Stimulated activated CD8-positive, alpha-beta memory T cell treated with anti-CD3 and anti-CD28 coated beads, Interleukin-4, amount 100 ng/mL, for 1 hour (primary cell): ENCODE measurements around the gene ZBP1.

Source experiments
- DNase-seq, 2 donors: peaks; one replicate each; pipeline ENCODE4 v3.0.0-alpha.2; 2020; ENCODE audit warnings: low read depth in 2 of 2, low spot score in 1 of 2

Gene ZBP1

DNA sequence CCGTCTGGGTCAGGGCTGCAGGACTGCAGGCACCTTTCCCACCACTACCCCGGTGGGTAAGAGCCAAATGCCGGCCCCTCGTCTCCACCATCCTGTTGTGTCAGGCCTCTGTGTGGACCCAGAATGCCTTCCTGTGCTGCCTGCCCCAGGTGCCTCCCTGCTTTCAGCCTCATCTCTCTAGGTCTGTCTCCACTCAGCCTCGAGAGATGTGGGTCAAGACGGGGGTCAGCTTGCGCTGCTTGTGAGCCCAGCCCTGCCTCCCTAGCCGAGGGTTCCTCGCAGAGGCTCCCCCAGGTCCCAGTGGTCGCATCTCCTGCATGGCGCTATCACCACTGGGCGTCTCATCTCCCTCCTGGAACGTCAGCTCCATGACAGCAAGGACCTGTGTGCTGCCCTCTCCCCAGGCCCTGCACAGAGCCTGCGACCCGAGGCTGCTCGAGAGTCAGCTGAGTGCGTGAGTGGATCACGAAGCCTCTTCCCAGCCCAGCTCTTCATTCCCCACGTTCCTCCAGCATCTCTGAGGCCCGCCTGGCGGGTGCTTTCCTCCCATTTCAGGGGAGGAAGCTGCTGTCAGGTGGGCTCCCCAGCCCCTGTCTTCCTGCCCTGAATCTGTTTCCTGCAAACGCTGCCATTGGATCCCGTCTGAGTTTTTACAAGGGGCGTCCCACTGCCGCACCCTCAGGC, 38.7 kb upstream of the ZBP1 start:
- no peak for DNase-seq

- no peak for DNase-seq
Measured at GRCh38 chr20:57658447-57658832, 38.2 kb upstream of the ZBP1 start.

- peak in 1 of 2 donors; percentile 14 for DNase-seq
Measured at GRCh38 chr20:57657535-57658446, 37.6 kb upstream of the ZBP1 start.

DNA sequence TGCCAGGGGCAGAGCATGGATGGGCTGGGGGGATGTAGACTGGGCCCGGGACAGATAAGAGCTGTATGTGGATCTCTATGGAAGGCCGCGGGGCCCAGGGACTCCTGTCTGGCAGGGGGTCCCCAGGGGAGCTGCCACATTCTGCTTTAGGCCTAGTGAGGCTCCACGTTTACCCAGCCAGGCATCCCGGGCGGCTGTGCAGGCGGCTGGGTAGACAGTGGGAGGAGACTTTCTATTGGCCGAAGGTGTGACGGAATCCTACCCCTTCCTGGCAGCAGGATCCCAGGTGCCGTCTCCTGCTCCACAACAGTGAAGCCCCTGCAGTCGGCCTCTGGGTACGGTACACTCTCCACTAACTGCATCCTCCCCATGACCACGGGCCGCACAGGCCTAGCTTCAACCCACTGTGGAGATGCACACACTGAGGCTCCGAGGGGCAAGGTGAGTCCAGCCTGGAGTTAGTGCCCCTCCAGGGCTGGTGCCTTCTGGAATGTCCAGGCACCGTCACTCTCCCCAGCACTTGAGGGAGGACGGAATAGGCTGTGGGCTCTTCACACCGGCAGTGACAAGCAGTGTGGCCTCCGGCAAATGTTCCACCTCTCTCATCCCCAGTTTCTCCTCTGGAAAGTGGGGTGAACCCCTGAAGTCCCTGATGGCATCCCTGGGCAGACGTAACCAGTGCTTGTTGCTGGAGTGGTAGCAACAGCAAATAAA, 36.8 kb upstream of the ZBP1 start:
- no peak for DNase-seq

GRCh38 chr20:57656252-57656820, 36.1 kb upstream of the ZBP1 start:
- DNase-seq, result no peak

GRCh38 chr20:57655809-57656155, 35.6 kb upstream of the ZBP1 start:
- DNase-seq, result no peak

GRCh38 chr20:57654998-57655808, 35.0 kb upstream of the ZBP1 start:
- no peak for DNase-seq

- peak; percentile 25 to 27 for DNase-seq
Measured at GRCh38 chr20:57654363-57654997, 34.3 kb upstream of the ZBP1 start.

- DNase-seq, result no peak
Measured at GRCh38 chr20:57653910-57654309, 33.7 kb upstream of the ZBP1 start.

DNA sequence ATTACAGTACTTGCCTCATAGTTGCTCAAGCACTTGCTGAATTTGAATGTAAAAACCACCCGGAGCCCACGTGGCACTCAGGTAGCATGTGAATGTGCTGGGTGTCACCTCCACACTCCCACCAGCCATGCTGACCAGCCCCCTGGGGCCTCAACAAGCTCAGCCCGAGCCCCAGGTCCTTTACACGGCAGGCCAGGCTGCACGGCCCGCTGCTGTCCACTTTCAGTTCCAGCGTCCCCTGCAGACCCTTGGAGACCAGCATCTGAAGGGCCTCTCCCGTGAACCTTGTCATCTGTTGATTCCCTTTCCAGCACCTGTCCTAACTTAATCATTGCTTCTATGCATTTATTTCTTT, 33.3 kb upstream of the ZBP1 start:
- DNase-seq, result no peak

DNA sequence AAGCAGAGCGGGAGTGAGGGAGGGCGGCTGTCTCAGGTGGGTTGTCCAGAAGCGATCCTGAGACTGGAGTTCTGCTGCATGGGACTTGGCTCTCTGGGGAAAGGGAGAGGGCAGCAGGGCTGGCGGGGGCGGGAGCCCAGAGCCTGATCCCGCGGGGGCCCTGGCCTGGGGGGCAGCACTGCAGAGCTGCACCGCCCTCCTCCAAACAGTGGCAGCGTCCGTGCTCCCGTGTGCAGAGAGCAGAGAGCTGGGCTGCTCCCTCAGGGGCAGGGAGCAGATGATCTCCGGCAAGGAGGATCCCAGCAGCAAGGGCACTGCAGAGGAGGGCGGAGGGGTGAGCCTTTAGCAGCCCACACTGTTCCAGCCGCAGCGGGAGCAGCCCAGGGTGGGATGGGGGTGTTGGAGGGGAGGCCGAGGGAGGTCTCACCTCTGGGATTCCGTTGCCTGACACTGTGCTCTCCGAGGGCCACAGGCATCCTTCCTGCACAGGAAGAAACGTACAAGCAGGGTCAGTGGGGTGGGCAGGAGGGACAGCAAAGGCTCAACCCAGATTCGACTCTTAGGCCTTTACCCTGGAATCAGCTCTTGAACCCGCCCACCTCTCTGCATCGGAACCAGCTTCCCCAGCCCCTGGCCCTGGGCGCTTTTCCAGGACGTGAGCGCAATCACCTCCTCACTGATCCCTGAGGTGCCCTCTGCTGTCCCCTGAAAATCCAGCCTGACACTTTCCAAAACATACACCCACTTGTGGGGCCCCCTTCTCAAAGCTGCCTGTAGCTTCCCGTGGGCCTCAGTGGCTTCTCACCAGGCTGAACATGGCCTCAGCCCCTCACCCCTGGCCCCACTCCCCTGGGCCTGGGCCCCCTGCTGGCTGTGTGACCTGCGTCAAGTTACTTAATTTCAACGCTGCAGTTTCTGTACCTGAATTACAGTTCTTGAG, 32.6 kb upstream of the ZBP1 start:
- no peak for DNase-seq

- DNase-seq, result no peak
Measured at GRCh38 chr20:57651881-57652605, 31.8 kb upstream of the ZBP1 start.

GRCh38 chr20:57650756-57651483, 30.7 kb upstream of the ZBP1 start:
- DNase-seq, result no peak

DNA sequence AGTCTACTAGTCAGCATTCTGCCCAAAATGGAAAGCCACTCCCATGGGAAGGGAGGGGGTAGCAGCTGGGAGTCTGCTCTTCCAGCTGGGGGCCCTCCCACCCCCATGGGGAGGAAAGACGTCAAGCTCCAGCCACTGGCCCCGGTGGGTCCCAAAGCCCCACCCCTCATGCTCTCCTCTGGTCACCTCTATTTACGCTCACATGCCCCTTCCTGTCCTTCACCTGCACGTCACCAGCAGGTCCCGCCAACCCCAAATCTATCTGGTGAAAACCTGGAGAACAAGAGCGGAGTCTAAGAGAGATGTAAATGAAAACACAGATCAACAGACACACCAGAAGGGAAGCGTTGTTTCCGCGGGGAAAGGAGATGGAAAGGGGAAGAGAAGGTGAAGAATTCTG, 30.0 kb upstream of the ZBP1 start:
- no peak for DNase-seq

DNA sequence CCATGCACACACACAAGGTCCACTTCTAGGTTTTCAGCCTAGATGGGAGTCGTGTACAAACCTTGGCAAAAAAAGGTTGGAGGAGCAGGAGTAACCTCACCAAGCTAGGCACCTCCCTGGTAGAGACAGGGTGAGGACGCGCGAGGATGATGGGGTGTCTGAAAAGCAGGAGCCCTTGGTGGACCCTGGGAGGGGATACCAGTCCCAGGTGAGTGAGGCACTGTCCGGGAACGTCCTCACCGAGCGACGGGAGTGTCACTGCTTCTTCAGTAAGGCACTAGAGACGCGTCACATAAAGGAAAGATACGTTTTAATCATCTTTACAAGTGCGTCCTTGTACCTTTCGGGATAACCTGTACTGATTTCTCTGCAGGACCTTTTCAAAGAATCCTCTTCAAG, 29.4 kb upstream of the ZBP1 start:
- DNase-seq, result no peak

- DNase-seq, result no peak
Measured at GRCh38 chr20:57648878-57649616, 28.8 kb upstream of the ZBP1 start.
